ENCODE measurements around the gene TMEM86B.

GRCh38 chr19:55231391-55232285 lies 3.1 kb upstream of the TMEM86B start:
- no peak for TF ChIP-seq CTCF (IDR thresholded peaks at IDR 0.05)
- no peak for TF ChIP-seq POLR2A (IDR thresholded peaks at IDR 0.05)

Measured in right lobe of liver (tissue), 4 donors.